Measurements from ENCODE around the gene AP4B1. TPM values are rescaled to one million over a fixed set of nuclear protein-coding genes. Genes with fewer than 3 reads are reported as not detected.

The AP4B1 gene
- total RNA-seq, 1 donor from 2014 or later: 3.2 TPM

DNA sequence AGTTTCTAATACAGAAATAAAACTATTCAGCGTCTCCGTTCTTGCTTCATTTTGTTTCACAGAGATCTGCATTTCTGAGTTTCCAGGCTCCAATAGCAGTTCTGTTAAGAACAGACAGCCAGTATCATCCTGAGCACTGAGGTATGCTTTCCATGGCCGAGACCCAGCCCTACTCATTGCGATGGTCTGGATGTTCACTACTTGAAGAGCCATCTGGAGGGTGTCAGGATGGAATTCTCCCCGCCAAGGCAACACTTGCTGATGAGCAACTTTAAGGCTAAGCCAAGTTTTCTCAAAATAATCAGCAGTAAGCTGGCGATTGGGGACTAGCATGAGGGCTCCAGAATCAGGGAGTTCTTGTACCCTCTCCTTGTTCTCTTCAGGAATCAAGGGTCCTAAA, 9.5 kb downstream of the AP4B1 start:
- no peak for DNase-seq (ENCODE audit: low spot score in 2 of 2)
- no peaks in the 10 kb centered on the region for H3K27me3 ChIP-seq
- H3K4me1 ChIP-seq: peaks cover 0 to 8% of the 10 kb centered on the region in 2 donors
- peaks cover 28 to 39% of the 10 kb centered on the region in 2 donors for H3K36me3 ChIP-seq
- TF ChIP-seq, protein P1, sequence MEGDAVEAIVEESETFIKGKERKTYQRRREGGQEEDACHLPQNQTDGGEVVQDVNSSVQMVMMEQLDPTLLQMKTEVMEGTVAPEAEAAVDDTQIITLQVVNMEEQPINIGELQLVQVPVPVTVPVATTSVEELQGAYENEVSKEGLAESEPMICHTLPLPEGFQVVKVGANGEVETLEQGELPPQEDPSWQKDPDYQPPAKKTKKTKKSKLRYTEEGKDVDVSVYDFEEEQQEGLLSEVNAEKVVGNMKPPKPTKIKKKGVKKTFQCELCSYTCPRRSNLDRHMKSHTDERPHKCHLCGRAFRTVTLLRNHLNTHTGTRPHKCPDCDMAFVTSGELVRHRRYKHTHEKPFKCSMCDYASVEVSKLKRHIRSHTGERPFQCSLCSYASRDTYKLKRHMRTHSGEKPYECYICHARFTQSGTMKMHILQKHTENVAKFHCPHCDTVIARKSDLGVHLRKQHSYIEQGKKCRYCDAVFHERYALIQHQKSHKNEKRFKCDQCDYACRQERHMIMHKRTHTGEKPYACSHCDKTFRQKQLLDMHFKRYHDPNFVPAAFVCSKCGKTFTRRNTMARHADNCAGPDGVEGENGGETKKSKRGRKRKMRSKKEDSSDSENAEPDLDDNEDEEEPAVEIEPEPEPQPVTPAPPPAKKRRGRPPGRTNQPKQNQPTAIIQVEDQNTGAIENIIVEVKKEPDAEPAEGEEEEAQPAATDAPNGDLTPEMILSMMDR (IDR thresholded peaks at IDR 0.05): no peak
- H3K27ac ChIP-seq: no peak overlapping the region
- no peak overlapping the region for H3K4me3 ChIP-seq
- intact Hi-C loops (cut with DNase I): no loop called here
- H3K9me3 ChIP-seq: no peaks in the 10 kb centered on the region

DNA sequence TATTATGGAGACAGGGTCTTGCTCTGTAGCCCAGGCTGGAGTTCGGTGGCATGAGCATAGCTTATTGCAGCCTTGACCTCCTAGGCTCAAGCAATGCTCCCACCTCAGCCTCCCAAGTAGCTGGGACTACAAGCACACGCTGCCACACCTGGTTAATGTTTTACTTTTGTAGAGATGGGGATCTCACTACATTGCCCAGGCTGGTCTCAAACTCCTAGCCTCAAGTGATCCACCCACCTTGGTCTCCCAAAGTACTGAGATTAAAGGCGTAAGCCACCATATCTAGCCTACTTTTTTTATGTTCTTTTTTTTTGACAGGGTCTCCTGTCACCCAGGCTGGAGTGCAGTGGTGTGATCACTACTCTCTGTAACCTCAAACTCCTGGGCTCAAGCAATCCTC, 11.3 kb downstream of the AP4B1 start:
- no peaks in the 10 kb centered on the region for H3K4me1 ChIP-seq
- no peak for DNase-seq (ENCODE audit: low spot score in 2 of 2)
- H3K36me3 ChIP-seq: peaks cover 23 to 34% of the 10 kb centered on the region in 2 donors
- TF ChIP-seq, protein P1 (IDR thresholded peaks at IDR 0.05): no peak
- no peak overlapping the region for H3K27ac ChIP-seq
- H3K4me3 ChIP-seq: no peak overlapping the region
- H3K27me3 ChIP-seq: no peaks in the 10 kb centered on the region
- intact Hi-C loops (cut with DNase I): no loop called here
- H3K9me3 ChIP-seq: no peaks in the 10 kb centered on the region

DNA sequence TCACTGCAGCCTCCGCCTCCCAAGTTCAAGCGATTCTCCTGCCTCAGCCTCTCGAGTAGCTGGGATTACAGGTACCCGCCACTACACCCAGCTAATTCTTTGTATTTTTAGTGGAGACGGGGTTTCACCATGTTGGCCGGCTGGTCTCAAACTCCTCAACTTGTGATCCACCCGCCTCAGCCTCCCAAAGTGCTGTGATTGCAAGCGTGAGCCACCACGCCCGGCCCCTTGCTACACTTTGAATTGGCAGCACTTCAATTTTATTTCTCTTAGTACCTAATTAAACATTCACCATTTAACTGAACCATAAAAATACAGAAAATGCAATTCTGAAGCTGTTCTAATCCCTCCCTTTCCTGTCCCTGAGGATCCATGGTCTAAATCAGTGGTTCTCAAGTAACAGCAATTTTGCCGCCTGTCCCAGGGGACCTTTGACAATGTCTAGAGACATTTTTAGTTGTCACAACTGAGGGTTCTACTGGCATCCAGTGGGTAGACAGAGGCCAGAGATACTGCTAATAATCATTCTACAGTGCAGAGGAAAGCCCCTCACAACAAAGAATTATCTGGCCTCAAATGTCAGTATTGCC, 12.9 kb downstream of the AP4B1 start:
- DNase-seq (ENCODE audit: low spot score in 2 of 2): no peak
- intact Hi-C loops (cut with DNase I): no loop called here
- TF ChIP-seq, protein P1 (IDR thresholded peaks at IDR 0.05): no peak
- no peak overlapping the region for H3K4me3 ChIP-seq
- H3K27ac ChIP-seq: no peak overlapping the region
- H3K27me3 ChIP-seq: no peaks in the 10 kb centered on the region
- H3K36me3 ChIP-seq: peaks cover 11 to 23% of the 10 kb centered on the region in 2 donors
- no peaks in the 10 kb centered on the region for H3K4me1 ChIP-seq
- no peaks in the 10 kb centered on the region for H3K9me3 ChIP-seq

DNA sequence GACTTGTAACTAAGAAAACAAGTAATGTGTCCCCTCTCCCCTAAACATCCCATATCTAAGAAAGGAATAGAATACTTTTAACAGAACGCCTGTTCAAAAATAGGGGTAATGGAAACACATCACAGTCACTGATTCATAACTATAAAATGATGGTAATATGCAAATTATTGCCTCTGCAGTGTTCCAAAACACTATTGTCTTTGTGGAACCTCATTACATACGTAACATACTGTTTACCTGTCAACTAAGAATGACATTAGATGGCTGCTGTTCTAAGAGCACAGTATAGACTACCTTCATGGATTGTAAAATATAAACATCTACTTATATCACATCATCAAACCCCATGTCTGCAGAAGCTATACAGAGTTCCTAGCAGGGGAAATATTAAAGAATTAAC, 13.8 kb downstream of the AP4B1 start:
- TF ChIP-seq, protein P1 (IDR thresholded peaks at IDR 0.05): no peak
- intact Hi-C loops (cut with DNase I): no loop called here
- H3K9me3 ChIP-seq: no peaks in the 10 kb centered on the region
- no peak overlapping the region for H3K27ac ChIP-seq
- H3K36me3 ChIP-seq: peaks cover 8 to 16% of the 10 kb centered on the region in 2 donors
- H3K4me3 ChIP-seq: no peak overlapping the region
- no peaks in the 10 kb centered on the region for H3K27me3 ChIP-seq
- H3K4me1 ChIP-seq: no peaks in the 10 kb centered on the region
- no peak for DNase-seq (ENCODE audit: low spot score in 2 of 2)

DNA sequence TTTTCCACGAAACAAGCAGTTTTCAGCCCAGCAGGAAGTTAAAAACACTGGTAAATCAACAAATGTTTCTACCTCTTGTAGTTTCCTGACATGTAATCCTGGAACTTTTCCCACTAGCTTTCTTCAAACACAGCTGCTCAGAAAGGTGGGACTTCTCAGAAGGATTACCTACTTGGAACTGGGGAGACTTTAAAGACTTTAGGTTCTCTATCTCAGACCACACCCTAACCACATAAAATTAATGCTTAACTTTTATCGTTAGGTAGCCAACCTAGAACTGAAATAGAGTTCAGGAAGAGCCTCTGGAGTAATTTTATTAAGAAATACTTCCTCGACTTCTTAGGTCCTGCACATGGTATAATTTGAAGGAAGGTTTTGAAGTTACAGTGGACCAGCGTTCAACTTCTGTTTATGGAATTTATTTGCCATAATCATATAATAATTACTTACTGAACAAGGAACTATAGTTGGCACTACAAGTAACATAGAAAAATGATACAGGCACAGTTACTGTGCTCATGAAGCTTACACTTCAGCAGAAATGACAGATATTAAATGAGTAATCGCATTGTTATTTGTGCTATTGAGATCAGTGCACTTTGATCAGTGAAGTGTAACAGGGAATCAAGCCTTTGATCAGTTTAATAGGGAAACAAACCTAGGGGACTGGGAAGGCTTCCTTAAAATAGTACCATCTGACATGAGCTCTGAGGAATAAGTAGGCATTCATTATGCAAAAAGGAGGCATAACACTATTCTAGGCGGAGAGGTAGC, 17.0 kb downstream of the AP4B1 start, which contains the start of gene BCL2L15:
Gene BCL2L15, minus strand, starts transcription at position 180 of the 774 bp plus-strand sequence. CDS start 206 bp downstream, outside the sequence.
- Histone ChIP-seq H3K27me3 (no peaks in the 10 kb centered on the region), H3K4me3 (no peak within 1 kb of the TSS), H3K9me3 (no peaks in the 10 kb centered on the region), H3K27ac (no peak within 1 kb of the TSS), H3K36me3 (no peaks in the 10 kb centered on the region), H3K4me1 (no peaks in the 10 kb centered on the region)
- no peak for DNase-seq (ENCODE audit: low spot score in 2 of 2)
- TF ChIP-seq, protein P1 (IDR thresholded peaks at IDR 0.05): no peak
- intact Hi-C loops (cut with DNase I): no loop called here
